NCI-H2227 (cell line): Measurements from ENCODE around the gene CTSZ.
"Not testable (repeated sequence)": the region's sequence is repeated elsewhere in the genome, so short reads cannot be mapped to it uniquely, and the experiment has no call there.

Experiments used
- DNase-seq: peaks from one replicate; lab custom pipeline; 2025; ENCODE audit not compliant: unreplicated experiment; lab: John Stamatoyannopoulos, UW

Gene CTSZ

GRCh38 chr20:59014680-59015389, 7.8 kb upstream of the CTSZ start:
- DNase-seq, result no peak

GRCh38 chr20:59013959-59014608, 7.0 kb upstream of the CTSZ start:
- DNase-seq, result no peak

GRCh38 chr20:59013031-59013951, 6.2 kb upstream of the CTSZ start:
- no peak for DNase-seq

GRCh38 chr20:59011874-59012157, 4.8 kb upstream of the CTSZ start:
- not testable (repeated sequence) for DNase-seq

GRCh38 chr20:59010995-59011873, 4.2 kb upstream of the CTSZ start:
- DNase-seq, result no peak

GRCh38 chr20:59010321-59010994, 3.4 kb upstream of the CTSZ start:
- DNase-seq, result no peak

GRCh38 chr20:59008715-59009336, 1.8 kb upstream of the CTSZ start:
- no peak for DNase-seq

GRCh38 chr20:59007665-59008511, 834 bp upstream of the CTSZ start:
- no peak for DNase-seq

- DNase-seq, result no peak
Measured at GRCh38 chr20:59006167-59006863, 739 bp downstream of the CTSZ start.

- DNase-seq, result no peak
Measured at GRCh38 chr20:59005523-59006166, 1.4 kb downstream of the CTSZ start.

GRCh38 chr20:59004763-59005522, 2.1 kb downstream of the CTSZ start:
- no peak for DNase-seq

GRCh38 chr20:59004493-59004762, 2.6 kb downstream of the CTSZ start:
- DNase-seq, result no peak

- no peak for DNase-seq
Measured at GRCh38 chr20:59003836-59004492, 3.1 kb downstream of the CTSZ start.

GRCh38 chr20:59002874-59003399, 4.1 kb downstream of the CTSZ start:
- no peak for DNase-seq

- DNase-seq, result no peak
Measured at GRCh38 chr20:59002388-59002787, 4.7 kb downstream of the CTSZ start.

GRCh38 chr20:59001449-59002171, 5.4 kb downstream of the CTSZ start:
- no peak for DNase-seq
